ENCODE measurements around the gene ZBTB20. TPM values are rescaled to one million over a fixed set of nuclear protein-coding genes. Genes with fewer than 3 reads are reported as not detected.

The ZBTB20 gene
- total RNA-seq, 1 experiment from 2014 or later, result 6.0 TPM

DNA sequence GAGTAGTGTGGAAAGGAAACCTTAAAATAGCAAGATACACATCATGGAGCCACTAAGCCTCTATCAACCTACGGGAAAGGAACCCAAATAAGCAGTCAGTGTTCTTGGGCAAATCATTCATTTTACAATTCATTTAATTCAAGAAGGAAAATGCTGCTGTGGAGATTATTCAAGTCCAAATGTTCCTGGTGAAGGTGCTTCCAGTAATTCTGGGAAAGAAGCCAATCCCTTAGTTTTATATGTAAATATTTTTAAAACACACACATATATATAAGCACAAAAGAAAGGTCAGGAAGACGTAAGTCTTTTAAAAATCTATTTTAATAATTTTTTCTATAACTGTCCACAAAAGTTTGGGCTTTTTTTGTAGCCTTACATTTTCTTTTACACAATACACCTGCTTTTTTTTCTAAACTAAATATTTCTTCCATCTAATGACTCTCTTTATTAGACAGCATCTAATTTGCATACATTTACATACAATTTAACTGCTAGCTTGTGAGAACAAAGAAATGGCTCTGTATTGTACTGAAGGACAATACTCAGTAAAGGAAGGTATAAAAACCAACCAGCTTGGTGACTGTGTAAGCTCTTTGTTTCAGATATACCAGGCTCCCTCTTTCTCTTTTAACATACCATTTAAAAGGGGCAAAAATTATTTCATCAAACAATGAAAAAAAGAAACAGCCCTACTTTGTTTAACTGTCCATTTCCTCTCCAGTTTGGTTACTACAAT is 269.5 kb downstream of the ZBTB20 start:
- DNase-seq (ENCODE audit: low read depth), result no peak

DNA sequence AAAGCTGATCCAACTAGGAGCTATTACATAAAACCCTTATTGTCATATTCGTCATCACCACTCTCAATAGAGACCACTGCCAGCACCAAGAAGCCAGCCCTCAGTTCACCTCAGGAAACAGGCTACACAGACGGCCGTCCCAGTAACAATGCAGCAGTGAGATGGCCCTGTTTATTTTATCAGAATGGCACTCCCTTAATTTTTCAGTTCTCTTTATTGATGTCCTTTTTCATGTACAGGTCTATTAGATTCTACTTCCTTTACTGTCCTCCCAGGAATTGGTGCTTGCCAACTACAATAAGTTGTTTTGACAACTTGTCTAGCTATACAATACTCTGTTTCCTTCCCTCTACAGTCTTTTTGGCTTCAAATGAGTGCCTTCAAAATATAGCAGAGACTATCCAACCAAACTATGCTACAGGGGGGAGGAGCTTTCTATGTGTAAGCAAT is 272.5 kb downstream of the ZBTB20 start:
- no peak for DNase-seq (ENCODE audit: low read depth)

DNA sequence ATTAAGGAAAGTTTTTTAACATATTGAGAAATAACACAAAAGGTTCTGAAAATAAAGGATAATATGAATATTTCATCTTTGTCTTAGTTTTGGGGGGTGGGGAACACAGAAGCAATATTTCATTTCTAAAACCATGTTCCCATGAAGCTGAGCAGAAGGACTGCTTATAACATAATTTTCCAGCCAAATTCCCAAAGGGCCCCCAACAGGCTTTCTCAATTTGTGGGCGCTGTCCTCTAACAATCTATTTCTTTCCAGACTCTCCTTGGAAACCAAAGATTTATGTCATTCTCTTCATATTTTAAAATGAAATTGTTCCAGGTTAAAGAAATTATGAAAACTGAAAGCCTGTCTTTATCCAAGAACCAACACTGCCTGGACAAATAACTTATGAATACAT is 273.5 kb downstream of the ZBTB20 start:
- no peak for DNase-seq (ENCODE audit: low read depth)

DNA sequence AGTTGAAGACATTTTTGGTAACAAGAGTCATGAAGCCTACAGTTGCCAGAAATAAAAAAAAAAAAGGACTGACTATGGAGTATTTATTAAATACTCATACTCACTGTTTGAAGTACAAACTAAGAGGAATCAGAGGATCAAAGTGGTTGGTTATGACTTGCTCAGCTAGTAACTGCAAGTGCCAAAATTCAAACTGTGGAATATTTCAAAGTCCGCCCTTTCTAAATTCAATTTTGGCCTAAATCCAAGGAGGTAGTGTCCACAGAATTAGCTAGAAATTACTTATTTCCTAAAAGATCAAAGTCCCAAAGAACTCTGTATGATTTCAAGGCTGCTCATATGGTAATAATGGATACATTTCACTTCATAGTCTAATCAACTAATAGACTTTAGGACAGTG is 274.5 kb downstream of the ZBTB20 start:
- no peak for DNase-seq (ENCODE audit: low read depth)

DNA sequence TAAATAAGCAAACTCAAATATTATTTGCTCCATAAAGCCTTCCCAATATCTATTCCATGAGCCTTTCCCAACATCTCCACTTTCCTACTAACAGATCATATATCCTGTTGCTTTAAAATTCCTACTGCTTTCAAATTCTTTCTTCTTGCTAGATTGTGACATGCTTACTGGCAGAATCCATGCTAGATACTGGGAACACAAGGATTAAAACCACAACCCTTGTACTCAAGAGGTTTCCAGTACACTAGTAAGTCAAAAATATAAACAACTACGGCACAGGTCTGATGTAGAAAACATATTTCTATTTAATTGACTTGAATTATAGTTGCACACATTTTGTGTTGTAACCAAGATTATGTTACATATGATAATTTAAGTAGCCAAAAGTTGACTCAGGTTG is 275.0 kb downstream of the ZBTB20 start:
- DNase-seq (ENCODE audit: low read depth), result no peak

DNA sequence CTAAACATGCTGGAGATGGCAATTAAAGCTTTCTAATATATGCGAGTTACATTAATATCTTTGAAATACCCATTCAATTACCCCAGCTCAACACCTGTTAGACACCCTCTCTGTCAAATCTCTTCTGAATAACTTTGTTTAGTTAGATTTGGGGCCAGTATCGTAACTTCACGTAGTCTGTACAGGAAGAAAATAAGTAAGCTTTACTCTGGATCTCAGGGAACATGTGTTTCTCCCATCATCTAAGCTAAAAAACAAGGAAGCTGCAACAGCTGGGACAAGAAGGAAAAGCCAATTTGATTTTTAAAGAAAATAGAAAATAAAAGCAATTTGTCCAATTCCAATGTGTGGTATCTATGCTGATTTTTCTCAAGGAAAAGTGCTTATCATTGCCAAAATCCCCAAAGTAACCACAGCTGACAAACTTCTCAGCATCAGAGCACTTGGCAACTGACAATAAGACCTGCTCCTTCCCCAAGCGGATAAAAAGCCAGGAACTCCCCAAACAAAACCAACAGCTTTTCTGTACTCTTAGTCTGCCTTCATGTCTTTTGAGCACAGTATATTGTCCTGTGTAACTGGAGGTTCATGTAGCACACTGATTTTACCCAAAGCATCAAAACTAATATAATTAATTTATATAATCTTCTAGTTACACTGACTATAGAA is 279.1 kb downstream of the ZBTB20 start:
- DNase-seq (ENCODE audit: low read depth), result no peak

DNA sequence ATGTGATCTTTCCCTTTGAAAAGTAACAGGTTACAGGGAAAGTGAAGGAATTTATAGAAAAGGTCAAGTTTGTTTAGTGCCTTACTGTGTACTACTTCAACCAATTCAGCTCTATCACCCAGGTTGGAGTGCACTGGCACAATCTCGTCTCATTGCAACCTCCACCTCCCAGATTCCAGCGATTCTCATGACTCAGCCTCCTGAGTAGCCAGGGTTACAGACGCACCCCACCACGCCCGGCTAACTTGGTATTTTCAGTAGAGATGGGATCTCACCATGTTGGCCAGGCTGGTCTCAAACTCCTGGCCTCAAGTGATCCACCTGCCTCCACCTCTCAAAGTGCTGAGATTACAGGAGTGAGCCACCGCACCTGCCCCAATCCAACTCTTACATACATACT is 279.7 kb downstream of the ZBTB20 start:
- no peak for DNase-seq (ENCODE audit: low read depth)

DNA sequence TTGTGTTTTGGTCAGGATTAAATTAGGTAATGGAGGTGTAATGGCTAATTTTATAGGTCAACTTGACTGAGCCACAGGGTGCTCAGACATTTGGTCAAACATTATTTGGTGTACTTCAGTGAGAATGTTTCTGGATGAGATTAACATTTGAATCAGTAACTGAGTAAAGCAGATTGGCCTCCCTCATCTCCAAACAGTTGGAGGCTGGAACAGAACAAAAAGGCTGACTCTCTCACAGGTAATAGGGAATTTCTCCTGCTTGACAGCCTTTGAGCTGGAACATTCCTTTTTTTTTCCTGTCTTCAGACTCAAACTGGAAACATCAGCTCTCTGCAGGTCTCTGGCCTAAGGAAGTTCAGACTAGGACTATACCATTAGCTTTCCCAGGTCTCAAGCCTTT is 280.7 kb downstream of the ZBTB20 start:
- no peak for DNase-seq (ENCODE audit: low read depth)

DNA sequence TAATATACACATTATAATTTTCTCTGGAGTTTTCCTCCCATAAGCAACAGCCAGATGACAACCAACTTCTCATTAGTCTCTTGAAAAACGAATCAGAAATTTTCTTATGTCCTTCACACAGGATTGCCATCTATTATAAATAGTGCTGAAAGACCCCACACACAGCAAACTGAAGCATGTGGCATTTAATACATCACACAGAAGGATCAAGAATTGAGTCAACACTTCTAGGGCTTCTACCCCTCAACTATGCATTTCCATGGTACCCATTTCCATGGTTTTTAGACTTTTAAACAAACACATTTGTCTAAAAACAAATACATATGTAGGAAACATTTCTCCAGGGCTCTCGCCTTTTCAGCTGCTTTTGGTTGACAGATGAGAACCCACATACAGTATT is 282.1 kb downstream of the ZBTB20 start:
- DNase-seq (ENCODE audit: low read depth), result no peak

DNA sequence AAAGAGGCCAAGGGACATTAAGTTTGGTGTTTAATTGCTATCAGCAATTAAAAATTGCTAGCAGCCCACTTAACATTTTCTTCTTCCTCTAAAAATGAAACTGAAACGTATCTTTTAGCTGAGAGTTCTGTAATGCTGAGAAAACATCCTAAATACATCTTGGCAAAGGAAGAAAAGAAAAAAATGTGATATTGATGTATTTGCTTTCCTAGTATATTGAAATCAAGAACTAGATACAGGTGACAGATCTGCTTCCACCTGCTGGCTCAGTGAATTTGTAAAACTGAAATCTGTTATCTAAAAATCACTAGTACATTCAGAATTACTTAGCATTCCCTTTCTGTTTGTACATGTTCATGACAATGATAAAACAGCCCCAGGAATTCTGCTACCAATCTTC is 283.2 kb downstream of the ZBTB20 start:
- no peak for DNase-seq (ENCODE audit: low read depth)

DNA sequence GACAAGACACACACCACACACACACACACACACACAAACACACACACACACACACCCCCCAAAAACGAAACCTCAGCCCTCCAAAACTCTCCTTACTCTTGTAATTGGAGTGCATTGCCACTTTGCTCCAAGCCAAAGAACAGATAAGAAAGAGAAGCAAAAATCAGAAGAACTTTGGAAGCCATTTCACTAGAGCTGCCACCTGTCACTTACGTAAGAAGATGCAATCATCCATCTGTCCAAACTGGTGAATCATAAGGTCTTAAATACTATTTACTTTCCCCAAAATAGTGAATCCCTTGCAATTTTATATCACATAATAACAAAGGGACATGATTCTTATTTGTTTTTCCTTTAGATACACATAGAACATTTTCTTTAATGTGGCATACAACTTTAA is 285.4 kb downstream of the ZBTB20 start:
- DNase-seq (ENCODE audit: low read depth), result no peak

DNA sequence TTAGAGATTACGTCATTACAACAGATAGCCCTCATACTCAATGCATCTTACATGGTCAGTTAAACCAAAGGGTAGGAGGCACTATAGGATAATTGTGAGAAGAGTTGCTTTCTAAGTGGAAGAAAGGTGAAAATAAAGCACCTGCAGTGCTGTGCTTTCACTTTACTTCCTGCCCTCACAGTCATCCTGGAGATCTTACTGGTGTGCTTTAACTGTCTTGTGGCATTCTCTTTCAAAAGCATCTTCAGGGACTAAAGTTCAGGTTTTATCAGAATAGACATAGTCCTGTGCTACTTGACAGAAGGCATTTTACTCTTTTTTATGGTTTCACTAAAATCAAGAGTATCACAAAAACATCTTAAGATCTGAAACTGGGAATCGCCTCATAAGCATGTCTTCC is 286.6 kb downstream of the ZBTB20 start:
- no peak for DNase-seq (ENCODE audit: low read depth)

DNA sequence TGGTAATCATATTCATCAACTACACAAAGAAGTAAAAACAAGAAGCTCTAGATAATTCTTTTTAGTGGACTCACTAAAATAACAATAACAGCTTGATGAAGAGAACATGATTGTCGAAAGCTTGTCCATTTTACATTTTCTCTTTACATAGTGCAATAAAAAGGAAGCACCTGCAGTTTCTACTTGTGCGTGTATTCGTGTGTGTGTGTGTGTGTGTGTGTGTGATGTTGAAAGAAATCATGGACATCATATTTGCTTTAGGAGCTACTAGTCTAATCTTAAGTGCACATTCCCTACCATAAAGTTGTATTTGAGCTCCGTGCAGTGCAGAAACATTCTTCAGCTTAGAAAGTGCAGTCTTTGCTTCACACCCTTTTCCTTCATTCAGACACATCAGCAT is 288.8 kb downstream of the ZBTB20 start:
- DNase-seq (ENCODE audit: low read depth), result no peak

DNA sequence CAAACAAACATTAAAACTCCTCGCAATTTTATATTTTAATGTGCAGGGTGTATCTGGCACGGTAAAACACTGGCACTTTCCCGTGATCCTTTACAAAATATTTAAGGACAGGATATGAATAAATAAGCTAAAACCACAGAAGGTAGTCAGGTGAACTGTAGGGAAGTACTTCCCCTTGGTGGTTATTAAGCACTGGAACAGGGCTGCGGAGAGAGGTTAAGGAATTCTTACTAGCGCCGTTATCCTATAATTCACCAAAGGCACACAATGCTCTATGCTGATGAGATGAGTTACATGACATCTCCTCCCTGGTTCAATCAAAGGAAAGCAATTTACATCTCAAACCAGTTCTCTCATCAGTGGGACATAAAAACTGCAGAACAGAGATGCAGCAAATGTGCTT is 289.8 kb downstream of the ZBTB20 start:
- no peak for DNase-seq (ENCODE audit: low read depth)

DNA sequence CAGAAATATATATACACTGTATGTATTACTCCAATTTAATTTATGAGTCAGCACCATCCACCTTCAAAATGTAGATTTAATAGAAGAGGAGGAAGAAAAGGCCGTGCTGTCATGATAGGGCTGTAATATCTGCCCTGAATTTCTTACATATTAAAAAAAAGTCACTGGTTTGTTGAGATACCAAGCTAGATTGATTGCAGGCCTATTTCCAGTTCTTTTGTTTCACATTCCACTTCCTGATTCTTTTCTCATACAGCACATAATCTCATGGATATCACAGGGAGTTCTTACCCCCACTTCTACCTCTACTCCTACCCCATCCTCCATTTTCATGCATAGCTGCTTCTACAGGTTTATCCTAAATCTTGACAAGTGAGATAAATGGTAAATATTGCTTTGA is 290.3 kb downstream of the ZBTB20 start:
- DNase-seq (ENCODE audit: low read depth), result no peak

DNA sequence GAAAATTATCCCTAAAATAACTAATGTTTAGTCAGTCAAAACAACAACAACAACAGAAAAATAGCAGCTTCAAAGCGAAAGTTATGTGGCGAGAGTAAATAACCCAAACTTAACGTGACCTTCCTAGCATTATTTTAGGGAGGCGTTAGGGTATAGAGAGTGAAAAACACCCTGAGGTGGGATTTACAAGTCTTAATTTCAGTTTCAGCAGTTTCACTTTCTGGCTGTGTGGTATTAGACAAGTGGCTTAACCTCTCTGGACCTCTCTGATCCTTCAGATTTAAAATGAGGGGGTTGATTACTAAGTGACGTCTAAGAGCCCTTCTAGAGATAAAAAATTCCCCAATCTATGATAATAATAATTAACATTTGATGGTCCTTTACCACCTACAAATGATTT is 291.2 kb downstream of the ZBTB20 start:
- no peak for DNase-seq (ENCODE audit: low read depth)

DNA sequence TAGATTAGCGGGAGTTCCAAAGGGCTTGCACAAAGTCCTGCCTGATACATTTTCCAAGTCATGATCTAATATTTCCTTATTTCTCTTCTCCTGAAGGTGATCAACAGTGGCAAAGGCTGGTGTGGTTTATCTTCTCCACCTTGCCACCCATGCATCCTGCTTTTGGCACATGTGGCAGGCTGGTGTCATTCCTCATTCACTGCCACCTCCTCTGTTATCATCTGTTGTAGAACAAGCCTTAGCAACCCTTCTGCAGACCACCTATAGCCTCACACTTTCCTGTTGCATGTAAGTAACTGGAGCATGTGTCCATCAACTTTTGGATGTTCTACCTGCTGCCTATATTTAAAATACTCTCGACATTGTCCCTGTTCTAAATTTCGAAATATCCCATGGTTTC is 294.1 kb downstream of the ZBTB20 start:
- DNase-seq (ENCODE audit: low read depth), result no peak

DNA sequence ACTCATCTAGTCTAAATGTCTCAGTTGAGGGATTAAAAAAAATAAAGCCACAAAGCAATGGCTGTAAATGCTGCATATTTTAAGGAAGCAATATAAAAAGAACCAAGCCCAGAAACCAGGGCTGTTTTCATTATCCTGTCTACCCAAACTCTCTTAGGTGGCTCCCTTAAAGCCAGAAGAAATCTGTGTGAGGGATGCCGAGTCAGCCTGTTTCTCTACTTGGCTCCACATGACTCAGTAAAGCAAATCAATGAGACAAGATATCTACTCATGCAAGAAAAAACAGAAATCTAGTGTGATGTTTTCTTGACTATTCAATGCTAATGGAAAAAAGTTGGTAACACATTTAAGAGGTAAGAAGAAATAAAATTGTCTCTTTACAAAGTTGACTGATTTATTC is 296.2 kb downstream of the ZBTB20 start:
- peak; percentile 26 for DNase-seq (ENCODE audit: low read depth)

DNA sequence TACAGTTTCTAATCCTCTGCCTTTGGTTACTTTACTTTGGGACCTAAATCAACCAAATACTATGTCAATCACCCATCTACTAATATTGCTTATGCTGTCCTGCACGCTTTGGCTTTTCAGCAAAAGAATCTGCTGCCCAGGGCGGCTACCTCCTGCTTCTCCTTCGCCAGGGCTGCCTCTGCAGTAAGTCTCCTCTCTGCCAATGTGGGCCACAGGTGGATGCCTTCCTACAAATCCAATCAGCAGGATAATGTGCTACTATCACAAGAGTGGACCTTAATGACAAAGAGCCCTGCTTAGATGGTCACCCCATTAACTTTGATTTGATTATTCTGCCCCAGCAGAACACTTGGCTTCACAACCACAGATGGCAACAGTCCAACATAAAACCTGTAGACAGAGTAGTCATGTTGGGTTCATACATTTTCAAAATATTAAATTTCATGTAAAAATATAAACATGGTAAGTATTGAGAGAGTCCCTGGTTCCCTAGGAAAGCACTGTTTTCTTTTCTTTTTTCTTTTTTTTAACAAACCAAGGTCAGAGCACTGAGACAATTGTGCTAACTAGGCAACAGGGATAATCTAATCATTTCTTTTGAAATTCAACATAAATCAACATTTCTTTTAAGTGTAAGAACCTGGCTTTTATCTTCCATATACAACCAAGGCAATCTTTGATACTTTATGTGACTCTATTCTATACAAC is 298.3 kb downstream of the ZBTB20 start:
- no peak for DNase-seq (ENCODE audit: low read depth)

DNA sequence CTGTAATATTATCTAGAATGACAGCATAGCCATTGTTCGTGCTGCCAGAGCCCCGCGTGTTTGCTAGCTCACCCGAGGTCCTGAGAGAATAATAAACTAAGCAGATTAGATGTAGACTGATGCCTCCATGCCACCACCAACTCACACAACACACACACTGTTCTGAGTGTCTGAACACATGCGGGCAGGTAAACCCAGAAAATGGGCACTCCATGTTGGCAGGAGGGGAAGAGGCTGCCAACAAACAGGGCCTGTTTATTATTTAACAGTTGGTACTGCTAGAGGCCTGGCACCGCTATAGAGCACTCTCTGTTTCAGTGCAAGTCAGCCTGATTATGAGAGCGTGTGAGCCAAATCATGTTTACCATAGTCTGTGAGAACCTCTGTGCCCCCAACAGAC is 299.0 kb downstream of the ZBTB20 start:
- DNase-seq (ENCODE audit: low read depth), result no peak

DNA sequence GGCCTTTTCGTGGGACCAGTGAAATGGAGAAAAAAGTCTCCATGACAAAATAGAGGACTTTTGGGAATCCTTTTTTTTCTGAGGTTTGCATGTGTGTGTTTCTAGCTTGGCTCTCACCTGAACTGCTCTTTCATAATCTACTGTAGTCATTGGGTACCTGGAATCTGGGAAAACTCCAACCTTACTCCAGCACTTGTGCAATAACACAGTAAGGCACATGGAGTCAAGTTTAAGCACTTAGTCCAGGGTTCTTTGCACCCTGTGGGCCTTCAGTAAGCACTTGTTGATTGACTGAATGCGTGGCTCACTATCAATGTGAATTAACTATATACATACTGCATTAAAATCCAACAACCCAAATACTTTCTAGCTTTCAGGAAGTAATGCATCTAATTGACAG is 299.5 kb downstream of the ZBTB20 start:
- DNase-seq (ENCODE audit: low read depth), result no peak

DNA sequence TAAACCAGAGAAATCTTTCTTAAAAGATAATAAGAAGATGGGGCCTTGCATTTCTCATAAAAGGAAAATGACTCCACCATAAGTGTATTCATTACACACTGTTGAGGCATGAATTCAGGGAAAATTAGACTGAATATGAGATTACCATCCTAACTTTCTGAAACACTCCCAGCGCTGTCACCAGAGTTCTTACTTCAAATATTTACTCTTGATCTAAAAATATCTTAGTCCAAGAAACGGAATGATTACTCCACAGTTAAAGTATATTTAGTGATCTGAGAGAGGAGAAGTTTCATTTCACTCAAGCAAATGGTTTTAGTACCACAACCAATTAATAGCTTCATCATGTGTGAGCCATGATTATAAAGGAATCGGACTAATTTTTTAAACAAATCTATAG is 300.3 kb downstream of the ZBTB20 start:
- DNase-seq (ENCODE audit: low read depth), result no peak

DNA sequence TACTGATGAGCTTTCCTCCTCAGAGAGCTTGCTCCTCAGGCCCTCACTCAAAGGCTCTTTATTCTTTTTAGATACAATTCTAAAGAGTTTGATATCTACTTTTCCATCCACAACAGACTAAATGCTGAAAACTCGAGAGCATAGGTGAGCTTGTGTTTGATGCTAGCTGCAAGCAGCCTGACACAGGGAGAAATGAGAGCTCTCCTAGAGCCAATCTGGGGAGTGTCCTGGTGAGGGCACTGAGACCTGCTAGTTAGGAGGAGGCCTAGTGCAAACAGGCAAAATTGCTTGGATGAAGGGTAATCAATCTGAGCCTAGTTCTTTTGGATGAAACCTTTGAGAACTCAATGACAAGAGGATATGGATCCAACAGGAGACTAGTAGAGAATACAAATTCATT is 300.8 kb downstream of the ZBTB20 start:
- no peak for DNase-seq (ENCODE audit: low read depth)
